ENCODE measurements around the gene TSBP1. TPM values are rescaled to one million over a fixed set of nuclear protein-coding genes. Genes with fewer than 3 reads are reported as not detected.

The TSBP1 gene, protein sequence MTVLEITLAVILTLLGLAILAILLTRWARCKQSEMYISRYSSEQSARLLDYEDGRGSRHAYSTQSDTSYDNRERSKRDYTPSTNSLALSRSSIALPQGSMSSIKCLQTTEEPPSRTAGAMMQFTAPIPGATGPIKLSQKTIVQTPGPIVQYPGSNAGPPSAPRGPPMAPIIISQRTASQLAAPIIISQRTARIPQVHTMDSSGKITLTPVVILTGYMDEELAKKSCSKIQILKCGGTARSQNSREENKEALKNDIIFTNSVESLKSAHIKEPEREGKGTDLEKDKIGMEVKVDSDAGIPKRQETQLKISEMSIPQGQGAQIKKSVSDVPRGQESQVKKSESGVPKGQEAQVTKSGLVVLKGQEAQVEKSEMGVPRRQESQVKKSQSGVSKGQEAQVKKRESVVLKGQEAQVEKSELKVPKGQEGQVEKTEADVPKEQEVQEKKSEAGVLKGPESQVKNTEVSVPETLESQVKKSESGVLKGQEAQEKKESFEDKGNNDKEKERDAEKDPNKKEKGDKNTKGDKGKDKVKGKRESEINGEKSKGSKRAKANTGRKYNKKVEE
- total RNA-seq: not detected
- long read RNA-seq: 0 reads

DNA sequence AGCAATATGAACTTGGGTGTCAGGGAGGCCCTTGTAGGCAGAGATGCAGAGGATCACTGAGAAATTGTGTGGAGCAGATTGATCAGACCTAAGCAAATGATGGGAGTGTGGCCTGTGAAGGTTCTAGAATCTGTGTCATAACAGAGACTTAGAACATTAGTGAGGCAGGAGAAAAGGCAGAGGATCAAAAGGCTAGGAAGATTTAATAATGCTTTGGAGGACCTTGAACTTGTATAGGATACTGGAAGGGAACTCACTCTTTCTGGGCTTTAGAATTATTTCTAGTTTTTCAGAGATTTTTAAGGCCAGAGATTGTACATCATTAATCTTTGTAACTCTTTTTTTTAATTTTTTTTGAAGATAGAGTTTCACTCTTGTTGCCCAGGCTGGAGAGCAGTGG, at the start of gene TSBP1:
TSS of gene TSBP1 (minus strand) at position 101 of the 400 bp plus-strand sequence. CDS start 197 bp downstream, outside the sequence.
- DNase-seq (no peak), ATAC-seq (no peak)
- intact Hi-C loops (cut with DNase I, micrococcal nuclease): no loop called here

DNA sequence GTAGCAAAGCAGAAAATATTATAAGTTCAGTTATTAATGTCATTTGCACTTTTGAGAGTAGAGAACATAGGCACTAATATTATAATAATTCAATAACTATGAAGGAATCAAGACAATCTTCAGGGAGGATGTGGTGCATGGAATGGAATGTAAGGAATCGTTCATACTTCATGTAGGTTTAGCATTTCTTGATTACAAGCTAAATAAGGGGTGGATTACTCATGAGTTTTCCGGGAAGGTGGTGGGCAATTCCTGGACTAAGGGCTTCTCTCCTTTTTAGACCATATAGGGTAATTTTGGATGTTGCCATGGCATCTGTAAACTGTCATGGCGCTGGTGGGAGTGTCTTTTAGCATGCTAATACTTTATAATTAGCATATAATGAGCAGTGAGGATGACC, 44.3 kb upstream of the TSBP1 start:
- DNase-seq (no peak), ATAC-seq (no peak)
- intact Hi-C loops (cut with DNase I, micrococcal nuclease): loop anchor here (2.0 to 10.0 kb wide), 4 partner anchors 286 to 381 kb away; no protein-coding TSS in a partner anchor

DNA sequence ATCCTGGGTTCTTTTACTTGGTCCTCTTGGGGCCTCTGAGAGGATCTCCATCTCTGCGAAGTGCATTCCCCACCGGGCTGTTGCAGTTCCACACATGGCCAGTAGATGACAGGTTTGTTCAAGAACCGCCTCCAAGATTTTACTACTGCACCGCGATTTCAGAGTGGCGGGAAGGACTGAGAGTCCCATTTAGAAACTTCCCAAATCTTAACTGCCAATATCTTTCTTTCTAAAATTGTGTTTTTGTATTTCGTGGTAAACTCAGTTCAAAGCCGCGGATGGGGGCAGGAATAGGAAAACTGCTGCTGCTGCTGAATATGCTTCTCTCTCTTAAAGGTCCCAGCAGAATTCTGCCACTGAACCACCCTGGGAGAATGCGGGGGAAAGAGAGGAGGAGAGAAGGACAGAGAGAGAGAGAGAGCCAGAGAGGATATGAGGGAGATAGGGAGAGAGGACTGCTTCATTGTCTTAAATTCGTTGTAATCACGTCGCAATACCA, 43.9 kb upstream of the TSBP1 start:
- DNase-seq: peak; percentile 53 to 84
- ATAC-seq: peak; percentile 53
- intact Hi-C loops (cut with DNase I, micrococcal nuclease): loop anchor here (2.0 to 10.0 kb wide), 4 partner anchors 287 to 381 kb away; no protein-coding TSS in a partner anchor

DNA sequence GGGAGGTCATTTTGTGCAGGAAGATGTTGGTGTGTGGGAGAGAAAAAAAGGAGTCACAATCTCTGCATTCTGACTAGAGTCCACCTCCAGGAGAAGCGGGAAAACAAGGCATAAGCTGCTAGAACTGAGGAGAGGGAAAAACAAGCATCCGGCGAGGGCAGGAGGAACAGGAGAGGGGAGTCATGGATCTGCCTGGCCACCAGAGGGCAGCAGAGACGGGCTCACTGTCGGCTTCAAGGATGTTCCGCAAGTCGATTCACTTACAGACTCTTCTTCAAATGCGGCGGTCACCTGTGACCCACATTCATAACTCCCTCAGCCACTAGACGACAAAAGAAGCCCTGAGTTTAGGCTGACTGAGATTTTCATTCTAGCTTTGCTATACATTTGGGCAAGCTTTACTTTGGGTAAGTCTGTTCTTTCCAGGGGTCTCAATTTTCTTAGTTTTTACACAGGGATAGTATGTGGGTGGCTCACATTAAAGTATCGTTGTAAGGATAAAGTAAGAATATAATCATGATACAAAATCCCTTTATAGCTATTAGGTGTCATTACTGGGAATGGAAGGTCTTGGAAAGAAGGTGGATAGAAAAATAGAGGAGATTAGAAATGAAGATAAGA, 41.8 kb upstream of the TSBP1 start:
- peak; percentile 83 for ATAC-seq
- peak; percentile 67 to 84 for DNase-seq
- intact Hi-C loops (cut with DNase I, micrococcal nuclease): loop anchor here in 1 of 2 donors (10.0 kb wide), 2 partner anchors 291 to 381 kb away; no protein-coding TSS in a partner anchor

DNA sequence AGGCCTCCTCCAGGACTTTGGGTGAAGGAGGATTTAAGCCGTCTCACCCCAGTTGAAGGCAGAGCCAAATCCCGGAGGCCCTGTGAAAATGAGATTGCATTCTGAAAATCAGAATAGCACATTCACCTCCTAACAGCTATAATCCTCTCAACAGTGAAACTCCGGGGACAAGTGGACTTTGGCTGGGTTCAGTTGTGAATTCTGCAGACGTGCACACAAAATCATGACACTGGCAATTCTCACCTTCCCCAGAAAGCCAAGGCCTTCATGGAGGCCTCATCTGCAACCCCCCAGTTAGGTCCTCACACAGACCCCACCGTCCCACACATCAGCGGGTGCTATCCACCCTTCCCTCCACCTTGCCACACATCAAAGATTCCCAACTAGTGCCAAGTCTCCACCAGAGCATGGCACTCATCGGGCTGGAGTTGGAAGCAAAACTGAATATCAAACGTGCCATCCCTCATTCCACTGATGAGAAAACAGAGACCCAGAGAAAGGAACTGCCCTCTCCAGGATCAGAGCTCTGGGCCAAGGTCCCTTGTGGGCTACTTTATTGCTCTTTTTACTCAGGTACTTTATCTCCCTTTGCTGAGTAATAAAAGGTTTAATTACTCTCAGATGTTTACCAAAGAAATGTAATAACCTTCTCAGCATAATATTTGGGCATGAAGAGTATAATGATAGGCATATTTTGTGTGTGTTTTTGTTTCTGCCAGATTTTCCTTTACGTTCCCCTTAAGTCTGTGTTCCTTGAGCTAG, 40.0 kb upstream of the TSBP1 start:
- DNase-seq (no peak), ATAC-seq (peak; percentile 88)
- intact Hi-C loops (cut with DNase I, micrococcal nuclease): loop anchor here in 1 of 2 donors (10.0 kb wide), 2 partner anchors 293 to 383 kb away; no protein-coding TSS in a partner anchor

DNA sequence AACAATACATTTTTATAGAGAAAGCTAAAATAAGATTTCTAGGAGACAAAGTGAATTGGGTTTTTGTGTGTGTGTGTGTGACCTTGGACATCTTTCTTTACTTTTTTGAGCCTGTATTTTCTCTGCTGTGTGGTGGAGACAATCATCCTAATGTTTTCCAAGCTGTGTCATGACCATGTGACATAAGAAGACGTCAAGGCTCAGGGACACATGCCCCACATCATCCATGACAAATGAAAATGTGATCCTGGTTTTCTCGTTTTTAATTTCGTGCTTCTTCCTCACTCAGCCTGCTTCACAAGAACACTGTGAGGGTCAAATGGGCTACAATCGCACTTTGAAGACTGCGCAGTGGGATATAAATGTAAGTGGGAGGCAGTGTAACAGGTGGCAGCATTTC, 39.2 kb upstream of the TSBP1 start:
- intact Hi-C loops (cut with DNase I, micrococcal nuclease): loop anchor here in 1 of 2 donors (10.0 kb wide), 2 partner anchors 294 to 384 kb away; no protein-coding TSS in a partner anchor
- ATAC-seq: no peak
- no peak for DNase-seq

DNA sequence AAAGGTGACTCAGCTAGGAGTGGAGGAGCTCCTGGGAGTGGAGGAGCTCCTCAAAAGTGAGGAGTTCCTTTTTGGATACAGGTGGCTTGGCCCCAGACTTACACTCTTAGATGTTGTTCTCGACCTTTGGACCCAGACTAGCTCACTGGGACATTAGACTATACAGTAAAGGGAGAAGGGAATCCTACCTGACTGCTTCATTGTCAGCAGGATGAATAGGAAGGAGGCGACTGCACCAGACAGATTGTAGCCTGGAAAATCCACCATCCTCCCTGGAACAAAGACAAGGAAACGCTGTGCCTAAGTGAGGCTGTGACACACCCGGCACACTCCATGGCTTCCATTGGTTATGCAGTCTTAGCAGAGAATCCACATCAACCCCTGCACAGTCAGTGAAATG, 35.2 kb upstream of the TSBP1 start, which contains the start of gene BTNL2:
TSS of gene BTNL2 (minus strand) at position 325 of the 400 bp plus-strand sequence. CDS start at position 267, 58 bp downstream.
- no peak for DNase-seq
- ATAC-seq: peak; percentile 74
- intact Hi-C loops (cut with DNase I, micrococcal nuclease): no loop called here

DNA sequence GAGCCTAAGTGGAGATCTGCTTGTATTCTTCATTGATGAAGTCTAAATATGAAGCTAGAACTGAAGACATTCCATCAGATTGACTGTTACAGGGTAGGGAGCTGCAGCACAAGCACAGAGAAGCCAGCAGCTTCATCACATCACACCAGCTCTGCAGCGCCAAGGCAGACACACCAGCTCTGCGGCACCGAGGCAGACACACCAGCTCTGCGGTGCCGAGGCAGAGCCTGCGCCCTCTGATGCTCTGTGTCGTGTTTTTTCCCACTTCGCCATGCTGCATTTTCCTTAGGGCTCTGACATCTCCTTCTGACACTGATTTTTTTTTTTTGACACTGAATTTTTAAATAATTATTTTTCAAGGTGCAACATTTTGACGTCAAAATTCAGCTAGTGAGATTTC, 34.5 kb upstream of the TSBP1 start:
- no peak for ATAC-seq
- intact Hi-C loops (cut with DNase I, micrococcal nuclease): no loop called here
- DNase-seq: no peak

DNA sequence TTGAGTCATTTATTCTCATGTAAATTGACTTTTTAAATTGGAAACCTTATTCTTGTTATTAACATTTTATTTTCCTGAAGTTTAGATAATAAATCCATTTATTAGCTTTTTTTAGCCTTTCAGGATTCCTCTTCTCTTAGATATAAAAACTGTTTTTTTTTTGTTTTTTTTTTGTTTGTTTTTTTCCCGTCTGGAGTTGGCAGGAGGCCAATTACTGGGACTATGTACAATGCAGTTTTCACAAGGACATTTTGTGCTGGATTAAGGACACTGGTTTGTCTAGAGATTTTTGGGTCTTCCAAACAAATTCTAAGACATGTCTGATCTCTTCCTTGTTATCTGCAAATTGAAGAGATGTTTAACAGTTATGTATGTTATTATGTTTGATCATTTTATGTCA, 34.0 kb upstream of the TSBP1 start:
- DNase-seq (no peak), ATAC-seq (no peak)
- intact Hi-C loops (cut with DNase I, micrococcal nuclease): no loop called here

DNA sequence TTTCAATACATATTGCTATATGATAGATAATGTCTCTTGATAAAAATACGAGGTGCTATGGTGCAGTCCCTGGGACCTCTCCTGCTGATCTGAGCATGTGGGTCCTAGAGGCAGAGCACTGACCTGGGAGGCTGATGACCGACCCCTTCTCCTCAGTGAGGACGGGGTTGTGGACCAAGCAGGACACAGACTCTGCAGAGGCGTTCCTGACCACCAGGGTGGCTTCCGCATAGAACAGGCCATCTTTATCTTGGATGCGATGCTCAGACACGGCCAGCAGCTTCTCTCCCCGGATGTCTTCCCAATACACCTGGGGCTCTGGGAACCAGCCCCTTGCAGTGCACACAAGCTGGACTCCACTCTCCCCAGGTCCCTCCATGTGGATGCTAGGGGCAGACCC, 31.1 kb upstream of the TSBP1 start:
- no peak for ATAC-seq
- intact Hi-C loops (cut with DNase I, micrococcal nuclease): no loop called here
- no peak for DNase-seq

DNA sequence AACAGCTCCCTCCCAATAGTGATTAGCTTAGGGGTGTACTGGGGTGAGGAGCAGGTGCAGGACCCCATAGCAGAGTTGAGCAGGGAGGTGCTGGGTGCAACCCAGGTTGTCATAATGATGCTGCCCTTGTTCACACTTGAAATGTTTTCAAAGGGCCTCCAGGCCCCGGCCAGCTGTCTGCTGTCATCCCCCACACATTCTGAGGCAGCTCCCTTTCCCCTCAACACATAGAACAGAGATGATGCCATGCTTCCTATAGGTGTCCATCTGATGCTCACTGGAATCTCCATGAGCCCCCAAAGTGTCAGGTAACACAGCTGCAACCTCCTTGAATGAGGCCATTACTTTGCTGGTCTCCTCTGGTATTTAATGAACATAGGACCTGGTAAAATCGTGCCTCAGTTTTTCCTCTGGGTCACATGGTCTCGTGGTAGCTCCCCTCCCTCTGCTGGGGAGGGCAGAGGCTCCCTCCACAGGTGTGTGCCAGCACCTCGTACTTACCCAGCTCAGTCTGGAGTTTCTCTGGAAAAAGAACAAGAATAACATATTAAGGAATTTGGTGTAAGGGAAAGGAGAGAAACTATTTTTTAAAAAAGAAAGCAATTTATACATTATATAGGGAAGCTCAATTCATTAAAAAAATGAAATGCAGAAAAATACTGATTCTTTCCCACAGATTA, 29.7 kb upstream of the TSBP1 start:
- DNase-seq: no peak
- no peak for ATAC-seq
- intact Hi-C loops (cut with DNase I, micrococcal nuclease): no loop called here

DNA sequence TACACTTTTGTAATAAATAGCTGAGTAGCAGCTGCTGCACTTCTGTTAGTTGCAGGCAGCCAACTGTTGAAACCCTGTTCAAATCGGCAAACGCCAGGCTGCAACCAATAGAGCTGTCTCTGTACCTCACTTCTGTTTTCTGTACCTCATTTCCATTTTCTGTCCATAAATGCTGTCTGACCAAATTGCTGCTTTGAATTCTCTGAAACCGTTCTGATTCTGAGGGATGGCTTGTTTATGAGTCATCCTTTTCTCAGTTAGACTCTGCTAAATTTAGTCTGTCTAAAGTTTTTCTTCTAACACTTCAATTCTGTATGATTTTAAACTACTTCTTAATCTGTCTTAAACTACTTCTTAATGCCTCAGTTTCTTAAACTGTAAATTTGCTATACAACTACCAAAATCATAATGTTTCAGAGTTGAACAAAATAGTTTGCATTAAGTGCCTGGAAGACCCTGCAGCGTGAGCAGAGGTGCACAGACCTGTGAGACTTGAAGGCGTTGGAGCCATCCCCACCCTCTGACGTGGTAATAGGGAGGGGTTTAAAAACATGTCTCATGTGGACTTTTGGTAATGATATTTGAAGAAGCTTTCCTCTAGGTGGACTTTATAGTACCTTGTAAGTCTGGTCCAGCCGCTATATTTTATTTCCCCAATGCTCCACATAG, 25.7 kb upstream of the TSBP1 start:
- ATAC-seq: peak; percentile 27
- no peak for DNase-seq
- intact Hi-C loops (cut with DNase I, micrococcal nuclease): no loop called here

DNA sequence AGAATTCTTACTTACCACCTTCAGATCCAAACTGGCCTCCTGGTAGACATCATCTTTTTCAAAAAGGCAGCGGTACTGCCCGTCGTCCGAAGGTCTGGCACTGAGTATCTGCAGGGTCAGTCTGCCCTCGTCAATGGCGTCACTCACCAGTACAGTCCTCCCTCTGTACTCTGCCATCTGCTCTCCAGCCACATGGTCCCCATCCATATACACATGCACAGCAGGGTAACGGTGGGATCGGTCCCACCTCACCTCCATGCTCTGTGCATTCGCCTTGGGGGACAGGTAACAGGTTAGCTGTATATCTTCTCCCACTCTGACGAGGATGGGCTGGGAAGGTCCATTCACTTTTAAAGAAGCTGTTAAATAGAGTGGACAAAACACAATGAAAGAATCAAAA, 24.3 kb upstream of the TSBP1 start:
- ATAC-seq: no peak
- intact Hi-C loops (cut with DNase I, micrococcal nuclease): no loop called here
- DNase-seq: no peak

DNA sequence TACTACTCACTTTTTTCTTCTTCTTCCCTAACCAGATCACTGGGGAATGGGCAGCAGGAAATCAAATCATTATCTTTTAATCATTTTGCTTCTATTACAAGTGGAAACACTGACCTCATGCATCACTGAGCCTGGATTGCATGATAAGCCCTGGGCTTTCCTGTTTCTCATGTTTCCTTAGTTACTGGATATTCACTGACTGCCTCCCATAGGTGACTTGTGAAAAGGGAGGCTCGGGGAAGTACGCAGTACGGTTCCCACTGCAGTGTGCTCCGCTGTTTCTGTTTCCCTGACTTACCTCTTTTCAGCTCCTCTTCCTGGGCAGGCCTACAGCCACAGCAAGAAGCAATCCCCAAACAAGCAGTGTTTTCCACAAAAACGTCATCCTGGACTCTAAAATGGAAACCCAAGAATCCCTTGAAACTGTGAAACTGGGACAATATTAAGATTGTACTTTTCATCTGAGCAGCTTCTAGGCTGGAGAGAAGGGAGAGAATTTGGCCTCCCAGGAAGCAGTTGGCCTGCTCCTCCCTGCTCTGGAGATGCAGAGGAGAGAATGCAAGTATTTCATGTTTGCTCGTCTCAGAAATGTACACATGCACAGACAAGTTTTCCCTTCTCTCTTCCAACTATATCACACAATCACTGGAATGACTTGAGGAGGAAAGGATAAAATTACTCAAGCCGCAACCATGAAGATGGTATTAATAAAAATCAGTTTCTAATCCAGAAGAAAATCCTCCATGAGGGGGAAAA, 22.1 kb upstream of the TSBP1 start:
- DNase-seq (no peak), ATAC-seq (no peak)
- intact Hi-C loops (cut with DNase I, micrococcal nuclease): no loop called here

DNA sequence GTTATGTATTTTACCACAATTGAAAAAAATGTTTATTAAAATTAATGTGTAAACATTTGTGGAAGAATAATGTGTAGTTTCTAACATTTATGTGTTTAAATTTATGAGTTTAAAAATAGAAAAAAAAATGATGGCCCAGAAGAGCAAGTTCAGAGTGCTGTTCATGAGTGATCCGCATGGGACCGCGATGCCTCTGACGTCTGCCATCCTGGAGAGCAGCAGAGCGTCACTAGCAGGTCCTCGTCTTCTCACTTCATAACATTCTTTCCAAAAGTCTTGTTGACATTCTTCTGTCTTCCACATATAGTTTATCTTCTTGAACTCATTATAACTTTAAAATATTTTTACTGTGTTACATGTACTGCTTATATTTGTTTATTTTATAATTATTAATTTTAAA, 19.8 kb upstream of the TSBP1 start:
- ATAC-seq (no peak), DNase-seq (no peak)
- intact Hi-C loops (cut with DNase I, micrococcal nuclease): no loop called here

DNA sequence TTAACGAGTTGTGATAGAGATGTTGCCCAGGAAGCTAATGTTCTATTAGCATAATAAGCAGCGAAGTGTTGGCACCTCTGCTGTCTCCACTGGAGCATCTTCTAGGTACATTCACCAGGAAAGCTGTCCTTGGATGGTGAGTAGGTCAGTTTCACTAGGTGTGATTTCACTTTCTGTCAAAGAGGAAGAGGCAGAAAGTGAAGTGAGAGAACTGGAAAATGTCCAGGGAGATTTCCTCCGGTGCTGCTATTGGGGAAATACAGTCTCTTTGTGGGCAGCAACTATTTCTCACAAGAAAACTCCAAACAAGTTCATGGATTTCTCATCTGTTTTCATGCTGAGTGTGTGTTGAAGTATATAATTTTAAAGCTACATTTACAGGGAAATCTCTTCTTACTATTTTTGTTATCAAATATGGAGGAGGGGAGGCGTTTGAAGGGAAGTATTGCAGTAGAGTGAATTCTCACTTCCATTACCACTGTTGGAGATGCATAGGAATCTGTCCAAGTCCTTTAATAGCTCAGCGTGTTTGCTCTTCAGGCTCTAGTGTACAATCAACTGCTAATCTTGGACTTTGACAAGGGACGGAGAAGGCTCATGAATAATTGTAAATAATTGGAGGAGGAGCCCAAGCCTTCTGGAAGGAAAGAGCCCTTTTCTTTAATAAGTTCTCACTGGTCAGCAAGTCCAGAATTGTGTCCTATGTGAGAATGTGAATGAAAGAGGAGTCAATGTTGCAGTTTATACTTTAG, 16.1 kb upstream of the TSBP1 start:
- intact Hi-C loops (cut with DNase I, micrococcal nuclease): no loop called here
- ATAC-seq (no peak), DNase-seq (no peak)

Data from left colon (tissue), 2 donors.